Fibroblast of pulmonary artery (primary cell): Measurements from ENCODE around the gene SMYD2.

Source experiments
- DNase-seq: peaks from one replicate; pipeline ENCODE4 v3.0.0-alpha.2; 2010; ENCODE audit warnings: low read depth
- H3K4me3 ChIP-seq: replicated peaks from 2 replicates; pipeline ENCODE4 v1.5.1; 2011; ENCODE audit warnings: low read depth, mild to moderate bottlenecking, control low read depth, low read length, moderate library complexity
- TF ChIP-seq, protein P1 (sequence below): IDR thresholded peaks from 2 replicates; pipeline ENCODE4 v1.5.1; 2011; ENCODE audit warnings: mild to moderate bottlenecking, control low read depth, low read length, inconsistent platforms; ENCODE audit errors: missing control alignments

Gene SMYD2

DNA sequence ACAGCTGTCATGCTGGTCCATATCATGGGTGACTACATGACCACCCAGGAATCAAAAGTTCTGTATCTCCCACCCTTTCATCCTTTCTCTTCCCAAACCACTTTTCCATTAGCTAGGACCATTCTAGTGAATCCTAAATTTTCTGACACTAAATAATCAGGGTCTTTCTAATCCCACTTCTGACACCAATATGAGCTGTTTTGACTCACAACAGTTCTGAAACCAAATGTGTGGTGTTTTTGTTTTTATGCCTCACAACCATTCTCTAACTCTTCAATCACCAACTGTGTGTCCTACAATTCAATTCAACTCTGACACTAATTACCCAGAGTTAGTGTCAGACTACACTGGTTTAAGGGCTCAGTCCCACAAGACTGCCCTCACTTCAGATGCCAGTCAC is 63.9 kb downstream of the SMYD2 start:
- H3K4me3 ChIP-seq = no peak overlapping the region
- TF ChIP-seq, protein P1, sequence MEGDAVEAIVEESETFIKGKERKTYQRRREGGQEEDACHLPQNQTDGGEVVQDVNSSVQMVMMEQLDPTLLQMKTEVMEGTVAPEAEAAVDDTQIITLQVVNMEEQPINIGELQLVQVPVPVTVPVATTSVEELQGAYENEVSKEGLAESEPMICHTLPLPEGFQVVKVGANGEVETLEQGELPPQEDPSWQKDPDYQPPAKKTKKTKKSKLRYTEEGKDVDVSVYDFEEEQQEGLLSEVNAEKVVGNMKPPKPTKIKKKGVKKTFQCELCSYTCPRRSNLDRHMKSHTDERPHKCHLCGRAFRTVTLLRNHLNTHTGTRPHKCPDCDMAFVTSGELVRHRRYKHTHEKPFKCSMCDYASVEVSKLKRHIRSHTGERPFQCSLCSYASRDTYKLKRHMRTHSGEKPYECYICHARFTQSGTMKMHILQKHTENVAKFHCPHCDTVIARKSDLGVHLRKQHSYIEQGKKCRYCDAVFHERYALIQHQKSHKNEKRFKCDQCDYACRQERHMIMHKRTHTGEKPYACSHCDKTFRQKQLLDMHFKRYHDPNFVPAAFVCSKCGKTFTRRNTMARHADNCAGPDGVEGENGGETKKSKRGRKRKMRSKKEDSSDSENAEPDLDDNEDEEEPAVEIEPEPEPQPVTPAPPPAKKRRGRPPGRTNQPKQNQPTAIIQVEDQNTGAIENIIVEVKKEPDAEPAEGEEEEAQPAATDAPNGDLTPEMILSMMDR = no peak
- DNase-seq = no peak

DNA sequence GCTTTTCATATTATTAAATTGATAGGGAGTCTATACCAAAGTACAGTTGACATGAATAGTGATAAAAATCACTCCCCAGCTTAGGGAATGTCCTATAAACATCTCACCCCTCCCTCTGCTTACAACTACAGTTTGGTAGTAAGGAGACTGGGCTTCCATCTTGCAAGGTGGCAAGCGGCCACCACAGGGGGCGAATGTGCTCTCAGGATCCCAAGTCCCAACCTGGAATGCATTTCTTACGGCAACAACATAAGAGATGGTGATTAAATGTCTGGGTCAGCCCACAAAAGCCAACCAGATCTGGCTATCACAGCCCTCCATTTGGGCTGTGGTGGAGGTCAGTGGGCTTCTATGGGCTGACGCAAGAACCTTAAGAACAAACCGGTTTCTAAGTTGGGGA is 68.0 kb downstream of the SMYD2 start:
- TF ChIP-seq, protein P1 = no peak
- no peak for DNase-seq
- H3K4me3 ChIP-seq = no peak overlapping the region

DNA sequence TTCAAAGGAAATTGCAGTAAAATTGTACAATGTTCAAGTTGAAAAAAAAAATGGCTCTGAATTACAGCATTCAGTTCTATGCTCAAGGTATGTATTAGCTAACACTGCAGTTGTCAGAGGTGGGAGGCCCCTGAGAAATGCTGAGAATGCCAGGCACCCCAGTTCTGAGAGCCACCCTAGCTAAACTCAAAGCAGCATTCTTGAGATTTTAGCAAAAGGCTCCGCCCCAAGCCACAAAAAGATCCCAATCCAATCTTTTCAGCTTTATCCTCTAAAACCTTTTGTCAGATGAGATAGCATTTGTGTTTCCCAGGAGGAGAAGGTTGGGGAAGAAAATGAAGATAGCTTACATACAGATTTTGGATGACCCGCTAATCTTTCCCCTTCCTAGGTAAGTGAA is 68.8 kb downstream of the SMYD2 start:
- H3K4me3 ChIP-seq = no peak overlapping the region
- TF ChIP-seq, protein P1 = no peak
- DNase-seq = no peak

DNA sequence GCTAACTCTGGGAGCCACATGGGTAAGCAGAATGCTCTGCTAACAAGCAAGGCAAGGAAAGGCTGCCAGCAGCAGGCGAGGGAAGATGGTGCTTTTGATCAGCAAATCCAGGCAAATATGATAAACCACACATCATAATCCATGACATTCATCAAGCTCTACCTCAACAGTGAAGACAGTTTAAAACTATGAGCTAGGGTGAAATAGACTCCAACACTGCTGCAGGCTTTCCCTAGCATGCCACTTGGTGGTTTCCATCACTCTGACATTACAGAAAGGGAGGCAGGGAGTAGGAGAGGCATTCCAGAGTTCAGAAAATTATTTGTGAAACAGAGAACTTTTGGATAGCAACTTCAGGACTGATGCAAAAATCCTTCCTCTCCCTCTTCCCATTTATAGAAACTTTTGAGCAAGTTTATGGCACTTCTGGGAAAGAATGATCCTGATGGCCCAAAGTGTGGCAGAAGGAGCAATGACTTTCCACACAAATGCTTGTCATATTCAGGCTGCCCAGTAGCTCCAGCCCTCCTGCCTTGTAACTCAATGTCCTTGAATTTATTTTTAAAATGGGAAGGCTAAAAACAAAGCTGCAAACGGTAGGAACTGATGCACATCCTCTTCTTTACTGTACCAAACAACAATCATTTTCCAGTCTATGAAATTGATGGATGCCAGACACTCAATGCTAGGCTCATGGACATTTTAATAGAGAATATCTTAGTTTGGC is 70.8 kb downstream of the SMYD2 start:
- H3K4me3 ChIP-seq = no peak overlapping the region
- TF ChIP-seq, protein P1 = no peak
- no peak for DNase-seq

- no peak for DNase-seq
- TF ChIP-seq, protein P1 = no peak
- H3K4me3 ChIP-seq = no peak overlapping the region
Observed at GRCh38 chr1:214352838-214353237, 71.9 kb downstream of the SMYD2 start.

- no peak overlapping the region for H3K4me3 ChIP-seq
- no peak for DNase-seq
- TF ChIP-seq, protein P1 = no peak
Observed at GRCh38 chr1:214354440-214355148, 73.6 kb downstream of the SMYD2 start.
